ENCODE results near the gene MARCHF9.

DNA sequence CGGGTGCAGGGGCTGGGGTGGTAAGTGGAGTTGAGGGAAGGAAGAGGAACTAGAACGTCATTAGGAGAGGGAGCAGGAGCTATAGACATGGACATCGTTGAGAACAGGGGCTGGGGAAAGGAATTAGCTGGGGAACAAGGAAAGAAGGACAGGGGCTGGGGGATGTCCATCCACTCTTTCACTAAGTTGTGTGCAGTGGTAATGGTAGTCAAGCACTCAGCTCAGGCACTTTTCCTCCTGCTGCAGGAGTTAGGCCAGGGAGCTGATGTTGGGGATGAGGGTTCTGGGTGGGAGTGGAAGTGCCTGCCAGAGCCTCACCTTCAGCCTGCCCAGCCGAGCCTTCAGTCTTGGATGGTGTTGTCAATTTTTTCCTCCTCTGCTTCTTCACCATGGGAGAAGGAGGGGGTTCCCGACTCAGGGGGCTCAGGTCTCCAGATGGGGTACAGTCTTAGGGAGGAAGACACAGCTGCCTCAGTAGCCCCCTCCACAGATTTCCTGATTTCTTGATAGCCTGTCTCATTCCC is 25.5 kb upstream of the MARCHF9 start:
- TF ChIP-seq, protein P1, sequence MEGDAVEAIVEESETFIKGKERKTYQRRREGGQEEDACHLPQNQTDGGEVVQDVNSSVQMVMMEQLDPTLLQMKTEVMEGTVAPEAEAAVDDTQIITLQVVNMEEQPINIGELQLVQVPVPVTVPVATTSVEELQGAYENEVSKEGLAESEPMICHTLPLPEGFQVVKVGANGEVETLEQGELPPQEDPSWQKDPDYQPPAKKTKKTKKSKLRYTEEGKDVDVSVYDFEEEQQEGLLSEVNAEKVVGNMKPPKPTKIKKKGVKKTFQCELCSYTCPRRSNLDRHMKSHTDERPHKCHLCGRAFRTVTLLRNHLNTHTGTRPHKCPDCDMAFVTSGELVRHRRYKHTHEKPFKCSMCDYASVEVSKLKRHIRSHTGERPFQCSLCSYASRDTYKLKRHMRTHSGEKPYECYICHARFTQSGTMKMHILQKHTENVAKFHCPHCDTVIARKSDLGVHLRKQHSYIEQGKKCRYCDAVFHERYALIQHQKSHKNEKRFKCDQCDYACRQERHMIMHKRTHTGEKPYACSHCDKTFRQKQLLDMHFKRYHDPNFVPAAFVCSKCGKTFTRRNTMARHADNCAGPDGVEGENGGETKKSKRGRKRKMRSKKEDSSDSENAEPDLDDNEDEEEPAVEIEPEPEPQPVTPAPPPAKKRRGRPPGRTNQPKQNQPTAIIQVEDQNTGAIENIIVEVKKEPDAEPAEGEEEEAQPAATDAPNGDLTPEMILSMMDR (IDR thresholded peaks at IDR 0.05): no peak
- TF ChIP-seq POLR2A (IDR thresholded peaks at IDR 0.05) (no peak), POLR2AphosphoS5 (IDR thresholded peaks at IDR 0.05) (no peak)

Data from prostate gland (tissue), 2 donors.